ENCODE data around the gene MXI1.
"Not testable (repeated sequence)": the region's sequence is repeated elsewhere in the genome, so short reads cannot be mapped to it uniquely, and the experiment has no call there.

Gene MXI1

DNA sequence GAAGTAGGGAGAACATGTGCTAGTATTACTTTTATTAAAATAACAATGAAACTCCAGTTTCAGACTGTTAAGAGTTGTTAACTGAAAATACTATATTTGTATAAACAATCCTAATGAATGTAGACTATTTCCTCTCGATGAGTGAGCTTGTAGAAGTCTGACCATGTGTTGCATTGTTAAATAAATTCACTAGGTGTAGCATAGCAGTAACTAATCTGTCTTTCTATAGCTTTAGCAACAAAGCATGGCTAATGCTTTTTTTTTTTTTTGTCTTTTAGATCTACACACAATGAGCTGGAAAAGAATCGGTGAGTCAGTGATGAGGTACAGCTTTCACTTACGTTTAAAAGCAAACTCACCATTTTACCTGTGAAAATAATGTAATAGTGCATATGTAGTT is 37.1 kb downstream of the MXI1 start:
- DNase-seq = no peak

DNA sequence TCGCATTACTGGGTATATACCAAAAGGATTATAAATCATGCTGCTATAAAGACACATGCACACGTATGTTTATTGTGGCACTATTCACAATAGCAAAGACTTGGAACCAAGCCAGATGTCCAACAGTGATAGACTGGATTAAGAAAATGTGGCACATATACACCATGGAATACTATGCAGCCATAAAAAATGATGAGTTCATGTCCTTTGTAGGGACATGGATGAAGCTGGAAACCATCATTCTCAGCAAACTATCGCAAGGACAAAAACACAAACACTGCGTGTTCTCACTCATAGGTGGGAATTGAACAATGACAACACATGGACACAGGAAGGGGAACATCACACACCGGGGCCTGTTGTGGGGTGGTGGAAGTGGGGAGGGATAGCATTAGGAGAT is 40.4 kb downstream of the MXI1 start:
- not testable (repeated sequence) for DNase-seq

DNA sequence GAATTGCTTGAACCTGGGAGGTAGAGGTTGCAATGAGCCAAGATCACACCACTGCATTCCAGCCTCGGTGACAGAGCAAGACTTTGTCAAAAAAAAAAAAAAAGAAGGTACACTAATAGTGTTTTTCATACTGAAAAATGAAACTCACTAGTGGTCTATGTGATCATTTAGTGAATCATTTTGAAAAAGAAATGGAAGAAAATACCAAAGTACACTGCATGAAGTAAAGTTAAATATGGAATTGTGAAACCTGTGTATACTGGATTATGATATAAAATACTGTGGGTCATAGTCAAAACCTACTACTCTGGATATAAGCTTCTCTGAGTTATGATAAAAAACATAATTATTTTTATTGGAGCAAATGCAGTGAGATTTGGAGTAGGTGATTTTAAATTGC is 42.1 kb downstream of the MXI1 start:
- not testable (repeated sequence) for DNase-seq

DNA sequence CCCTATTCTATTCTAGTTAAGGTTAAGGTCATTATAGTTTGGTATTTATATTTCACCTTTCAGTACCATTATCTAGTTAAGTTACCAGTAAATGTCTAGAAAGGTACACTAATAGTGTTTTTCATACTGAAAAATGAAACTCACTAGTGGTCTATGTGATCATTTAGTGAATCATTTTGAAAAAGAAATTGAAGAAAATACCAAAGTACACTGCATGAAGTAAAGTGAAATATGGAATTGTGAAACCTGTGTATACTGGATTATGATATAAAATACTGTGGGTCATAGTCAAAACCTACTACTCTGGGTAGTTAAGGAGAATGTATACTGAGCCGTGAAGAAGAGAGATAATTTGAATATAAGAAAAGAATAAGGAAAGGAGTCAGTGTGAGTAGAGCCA is 44.0 kb downstream of the MXI1 start:
- DNase-seq = not testable (repeated sequence)

DNA sequence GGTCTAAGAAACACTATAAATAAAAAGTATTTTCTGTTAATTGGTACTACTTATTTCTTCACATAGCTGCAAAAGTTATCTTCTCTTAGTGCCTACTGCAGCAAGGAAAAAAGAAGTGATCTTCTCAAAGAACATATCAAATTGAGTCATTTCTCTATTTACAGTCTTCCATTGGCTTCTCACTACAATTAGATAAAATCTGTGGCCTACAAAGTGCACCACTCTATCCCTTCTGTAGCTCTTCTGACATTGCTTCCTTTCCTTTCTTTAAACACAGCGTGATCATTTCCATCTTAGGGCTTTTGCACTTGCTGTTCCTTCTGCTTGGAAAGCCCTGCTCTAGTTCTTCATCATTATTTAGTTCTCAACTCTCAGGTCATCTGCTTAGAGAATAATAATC is 44.7 kb downstream of the MXI1 start:
- no peak for DNase-seq

DNA sequence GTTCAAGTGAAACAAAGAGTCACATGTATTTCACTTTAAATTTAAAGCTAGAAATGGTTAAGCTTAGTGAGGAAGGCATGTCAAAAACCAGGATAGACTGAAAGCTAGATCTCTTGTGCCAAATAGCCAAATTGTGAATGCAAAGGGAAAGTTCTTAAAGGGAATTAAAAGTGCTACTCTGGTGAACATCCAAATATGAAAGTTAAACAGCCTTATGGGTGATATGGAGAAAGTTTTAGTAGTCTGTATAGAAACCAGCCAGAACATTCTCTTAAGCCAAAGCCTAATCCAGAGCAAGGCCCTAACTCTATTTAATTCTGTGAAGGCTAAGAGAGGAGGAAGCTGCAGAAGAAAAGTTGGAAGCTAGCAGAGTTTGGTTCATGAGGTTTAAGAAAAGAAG is 47.1 kb downstream of the MXI1 start:
- no peak for DNase-seq

DNA sequence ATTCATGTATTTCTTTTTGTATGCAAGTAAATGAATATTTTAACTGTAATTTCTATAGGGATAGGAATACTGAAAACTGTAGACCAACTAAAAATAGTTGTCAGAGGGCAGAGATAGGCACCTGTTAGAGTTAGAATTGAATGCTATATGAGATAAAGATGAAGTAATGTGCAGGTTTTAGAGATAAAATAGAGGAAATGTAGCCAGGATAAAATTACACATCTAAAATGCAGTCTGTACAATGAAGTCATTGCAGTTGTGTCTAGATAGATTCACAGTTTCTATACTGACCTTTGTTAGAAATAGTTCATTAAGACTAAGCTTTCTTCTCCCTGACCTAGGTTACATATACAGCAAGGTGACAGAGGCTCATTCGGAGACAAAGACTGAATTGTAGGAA is 51.1 kb downstream of the MXI1 start:
- DNase-seq = no peak

DNA sequence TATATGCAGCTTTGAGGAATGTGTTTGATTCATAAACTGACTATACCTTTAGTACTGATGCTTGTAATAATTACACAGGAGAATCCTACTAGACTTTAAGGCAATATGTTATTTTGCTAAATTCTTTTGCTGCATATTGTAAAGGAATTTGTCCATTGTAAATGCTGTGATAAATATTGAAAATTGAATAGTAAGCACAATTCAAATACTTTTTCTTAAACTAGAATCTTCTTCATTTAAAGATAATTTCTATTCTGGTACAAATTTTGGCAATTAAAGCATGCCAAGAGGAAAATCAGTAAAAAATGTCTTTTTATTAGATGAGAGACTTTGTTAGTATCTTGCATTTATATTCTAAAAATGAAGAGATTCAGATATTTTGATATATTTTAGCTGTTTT is 51.9 kb downstream of the MXI1 start:
- no peak for DNase-seq

DNA sequence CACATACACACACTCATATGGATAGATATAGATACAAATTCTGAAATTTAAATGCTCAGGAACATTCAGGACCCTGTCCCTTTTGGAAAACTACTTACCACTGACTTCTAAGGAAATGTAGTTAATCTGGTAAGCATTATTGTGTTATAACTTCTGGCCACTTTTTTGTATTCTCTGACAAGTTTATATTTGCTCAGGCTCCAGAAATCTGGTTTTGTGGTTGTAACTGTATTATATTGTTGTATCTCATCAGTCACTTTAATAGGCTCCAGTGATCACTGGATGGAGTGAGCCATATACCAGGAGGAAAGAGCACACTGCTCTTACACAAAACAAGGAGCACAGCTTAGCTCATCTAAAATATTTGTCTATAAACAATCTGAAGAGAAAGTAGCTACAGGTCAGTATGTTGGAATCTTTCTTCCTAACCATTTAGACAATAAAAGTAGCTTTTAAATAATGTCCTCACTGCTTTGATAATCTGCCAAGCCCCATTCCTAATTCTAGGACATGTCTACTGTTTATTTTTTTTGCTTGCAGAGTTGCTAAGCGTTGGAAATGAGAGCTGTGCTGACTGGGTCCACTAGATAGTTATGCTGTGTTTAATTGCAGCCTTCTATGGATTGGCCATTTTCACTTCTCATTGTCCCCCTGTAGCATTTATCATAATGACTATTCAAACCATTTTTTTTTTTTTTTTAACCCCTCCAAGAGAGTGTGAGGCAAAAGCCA is 53.5 kb downstream of the MXI1 start:
- DNase-seq = no peak

DNA sequence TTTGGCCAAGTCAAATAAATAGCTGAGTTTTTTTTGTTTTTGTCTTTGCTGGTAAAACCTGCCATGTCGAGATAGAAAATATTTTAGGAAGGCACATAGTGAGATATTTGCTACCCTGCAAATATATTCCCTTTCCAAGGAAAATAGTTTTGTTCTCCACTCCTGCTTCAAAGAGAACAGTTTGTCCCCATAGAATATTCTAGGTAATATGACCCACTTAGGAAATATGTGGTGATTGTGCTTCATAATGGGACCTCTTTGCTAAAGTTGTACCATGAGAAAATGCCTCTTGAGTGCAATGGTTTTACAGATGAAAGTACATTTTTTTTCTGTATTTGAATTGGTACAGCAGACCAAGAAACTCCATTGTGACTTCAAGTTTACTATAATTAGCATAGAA is 55.8 kb downstream of the MXI1 start:
- no peak for DNase-seq

DNA sequence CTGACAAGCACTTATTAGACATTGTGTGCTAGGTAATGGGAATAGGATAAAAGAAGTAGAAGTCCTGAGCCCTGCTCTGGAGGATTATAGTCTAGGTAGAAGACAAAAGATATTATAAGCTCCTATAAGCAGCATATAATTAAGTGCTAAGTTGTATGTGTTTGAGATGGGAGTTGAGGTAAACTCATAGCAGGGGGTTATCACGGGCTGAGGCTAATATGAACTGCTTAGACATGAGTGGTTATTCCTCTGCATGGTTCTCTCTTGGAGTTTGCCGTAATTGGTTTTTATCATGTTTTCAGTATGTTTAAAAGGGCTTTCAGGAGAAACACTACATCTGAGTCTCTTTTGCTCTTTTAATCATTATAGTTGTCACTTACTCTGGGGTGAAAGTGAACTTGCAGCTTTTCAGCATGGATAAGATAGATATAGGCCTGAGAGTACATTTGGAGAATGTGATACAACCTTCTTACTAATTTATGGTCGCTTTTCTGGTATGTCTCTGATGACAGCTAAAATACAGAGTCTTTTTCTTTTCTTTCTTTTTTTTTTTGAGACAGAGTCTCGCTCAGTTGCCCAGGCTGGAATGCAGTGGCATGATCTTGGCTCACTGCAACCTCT is 58.3 kb downstream of the MXI1 start:
- DNase-seq = no peak

DNA sequence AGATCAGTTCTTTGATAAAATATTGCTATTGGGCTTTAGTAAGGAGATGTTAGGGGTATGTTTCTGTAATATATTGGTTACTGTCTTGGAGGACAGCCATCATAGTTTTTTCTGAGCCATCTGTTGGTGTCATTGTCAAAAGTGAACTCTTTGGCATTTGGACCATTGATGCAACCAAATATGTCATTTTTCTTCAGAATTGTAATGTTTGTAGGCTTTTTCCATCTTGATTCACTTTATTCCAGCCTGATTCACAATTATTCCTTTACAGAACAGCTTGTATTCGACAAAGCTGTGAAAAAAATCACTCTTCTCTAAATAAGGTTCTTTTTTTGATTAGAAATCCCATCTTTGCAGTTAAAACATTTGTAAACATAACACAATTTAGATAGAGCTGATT is 59.9 kb downstream of the MXI1 start:
- DNase-seq = no peak

DNA sequence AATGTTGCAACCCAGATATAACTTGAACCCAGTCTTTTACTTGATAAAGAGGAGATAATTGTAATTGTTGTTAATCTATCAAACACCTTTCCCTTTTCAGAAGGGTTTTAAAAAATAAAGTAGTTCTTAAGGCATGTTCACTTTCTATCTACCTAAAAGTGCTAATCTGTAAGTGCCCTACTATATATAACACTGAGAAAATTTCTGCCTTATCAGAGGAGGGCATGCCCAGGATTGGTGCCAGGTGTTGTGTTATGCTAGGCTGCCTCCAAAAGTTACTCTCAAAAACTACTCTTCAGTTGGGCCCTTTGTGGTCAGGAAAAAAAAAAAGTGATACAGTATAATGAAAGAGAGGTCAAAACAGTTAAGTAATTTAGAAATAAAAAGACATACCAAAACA is 61.0 kb downstream of the MXI1 start:
- DNase-seq = no peak

DNA sequence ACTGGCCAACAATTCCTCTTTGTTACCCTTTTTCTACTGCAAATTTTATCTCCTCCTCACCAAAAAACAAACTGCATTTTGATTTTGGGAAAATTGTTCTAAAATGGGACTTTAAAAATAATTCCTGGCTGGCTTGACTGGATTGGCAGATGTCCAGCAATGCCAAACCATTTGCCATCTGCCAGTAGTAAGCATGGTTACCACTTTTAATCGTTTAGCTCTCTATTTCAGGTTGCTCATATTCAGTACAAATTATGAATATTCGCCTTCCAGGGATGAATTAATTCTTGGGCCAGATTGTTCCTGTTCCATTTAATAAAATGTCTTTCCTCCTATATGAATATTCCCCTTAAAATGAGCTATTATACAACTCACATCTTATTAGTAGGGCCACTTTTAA is 61.6 kb downstream of the MXI1 start:
- no peak for DNase-seq

DNA sequence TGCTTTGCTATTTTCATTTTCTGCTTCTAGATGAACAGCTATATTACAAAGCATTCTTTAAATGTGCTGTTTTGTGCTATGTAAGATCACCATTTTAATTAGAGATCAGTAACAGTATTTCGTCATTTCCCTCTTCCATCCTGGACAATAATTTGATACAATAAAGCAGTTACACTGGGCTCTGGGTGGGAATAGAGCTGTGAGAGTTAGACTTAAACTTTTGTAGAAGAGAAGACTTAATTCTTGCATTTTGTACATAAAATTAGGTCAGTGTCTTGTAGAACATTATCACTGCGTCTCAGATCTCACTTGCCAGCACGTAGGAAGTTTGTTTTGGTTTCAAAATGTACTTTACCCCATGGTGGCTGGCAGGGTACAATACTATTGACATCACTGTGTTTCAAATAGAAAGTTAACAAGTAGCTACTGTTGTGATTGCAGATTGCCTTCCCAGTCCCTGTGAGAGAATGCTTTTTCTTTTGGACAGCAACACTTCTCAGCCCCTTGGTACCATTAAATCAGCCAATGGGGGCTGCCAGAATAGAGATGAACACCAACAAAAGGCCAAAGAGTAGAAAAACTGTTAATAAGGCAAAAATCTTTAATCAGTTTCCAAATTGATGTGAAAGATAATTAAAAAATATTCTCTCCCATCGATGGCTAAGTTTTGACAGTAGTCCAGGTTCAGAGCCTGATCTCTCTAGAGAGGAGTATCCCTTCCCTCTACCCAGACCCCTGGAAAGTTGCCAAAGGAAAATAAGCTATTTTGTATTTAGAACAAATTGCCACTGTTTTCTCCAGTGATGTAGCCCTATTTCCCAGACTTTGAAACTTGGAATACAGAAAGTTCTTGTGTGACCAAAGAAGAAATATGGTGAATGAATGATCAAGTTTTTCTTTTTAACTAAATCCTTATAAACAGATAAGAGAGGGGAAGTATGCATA is 62.2 kb downstream of the MXI1 start:
- peak; percentile 13 to 21 for DNase-seq

DNA sequence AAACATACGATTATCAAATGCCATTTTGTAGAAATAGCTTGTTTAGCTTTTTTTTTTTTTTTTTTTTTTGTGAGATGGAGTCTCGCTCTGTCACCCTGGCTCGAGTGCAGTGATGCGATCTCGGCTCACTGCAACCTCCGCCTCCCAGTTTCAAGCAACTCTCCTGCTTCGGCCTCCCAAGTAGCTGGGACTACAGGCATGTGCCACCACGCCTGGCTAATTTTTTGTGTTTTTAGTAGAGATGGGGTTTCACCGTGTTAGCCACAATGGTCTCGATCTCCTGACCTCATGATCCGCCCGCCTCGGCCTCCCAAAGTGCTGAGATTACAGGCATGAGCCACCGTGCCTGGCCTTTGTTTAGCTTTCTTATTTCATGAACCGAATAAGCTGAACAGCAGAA is 65.6 kb downstream of the MXI1 start:
- DNase-seq = not testable (repeated sequence)

DNA sequence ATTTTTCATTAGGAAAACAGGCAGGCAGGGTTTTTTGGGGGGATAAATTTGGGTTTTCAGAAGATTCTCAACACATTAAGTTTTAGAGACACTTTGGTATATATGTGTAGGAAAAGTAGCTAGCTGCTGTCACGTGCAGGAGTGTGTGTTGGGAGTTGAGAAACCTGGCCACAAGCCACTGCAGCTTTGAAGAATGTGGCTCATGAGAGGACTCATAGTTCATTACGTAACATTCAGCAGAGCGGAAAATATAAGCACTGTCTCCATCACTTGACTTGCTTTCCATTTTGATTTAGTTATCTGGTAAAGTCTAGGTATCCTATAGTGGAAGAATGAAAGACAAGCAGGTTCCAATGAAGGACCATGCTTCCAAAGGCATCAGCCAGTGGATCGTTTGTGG is 66.1 kb downstream of the MXI1 start:
- DNase-seq = peak; percentile 92 to 93

DNA sequence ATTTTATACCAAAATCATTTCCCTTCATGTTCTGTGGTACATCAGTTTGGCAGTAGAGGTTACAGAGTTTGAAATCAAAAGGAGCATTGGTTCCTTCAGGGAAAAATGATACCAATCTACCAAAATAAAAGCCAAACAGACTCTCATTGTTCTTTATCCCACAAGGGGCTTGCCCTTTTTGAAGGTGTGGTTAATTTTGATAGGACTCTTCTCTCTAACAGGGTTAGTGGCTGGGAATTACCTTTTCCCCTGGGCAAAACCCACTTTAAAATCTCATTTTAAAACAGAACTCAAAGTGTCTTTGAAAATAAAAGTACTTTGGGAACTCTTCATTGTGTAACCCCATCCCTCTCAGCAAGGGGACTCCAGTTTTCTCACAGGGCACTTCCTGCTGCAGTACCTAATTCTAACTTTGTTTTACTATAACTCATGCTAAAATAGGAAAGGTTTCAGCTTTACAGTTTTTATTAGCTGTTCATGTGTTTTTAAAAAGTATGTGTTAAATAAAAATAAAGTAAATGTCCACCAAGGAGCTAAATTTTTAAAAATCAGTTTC is 66.7 kb downstream of the MXI1 start:
- peak; percentile 51 to 68 for DNase-seq

DNA sequence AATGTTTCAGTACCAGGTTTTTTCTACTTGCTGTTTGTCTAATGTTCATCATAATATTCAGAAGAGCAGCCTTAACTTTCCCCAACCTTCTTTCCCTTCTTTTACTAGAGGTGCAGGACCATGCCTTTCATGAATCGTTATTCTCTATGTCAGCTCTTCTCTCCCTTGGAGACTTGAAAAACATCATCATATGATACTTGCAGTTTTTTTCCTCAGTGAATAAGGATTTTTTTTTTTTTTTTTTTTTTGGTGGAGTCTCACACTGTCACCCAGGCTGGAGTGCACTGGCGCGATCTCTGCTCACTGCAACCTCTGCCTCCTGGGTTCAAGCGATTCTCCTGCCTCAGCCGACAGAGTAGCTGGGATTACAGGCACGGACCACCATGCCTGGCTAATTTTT is 67.2 kb downstream of the MXI1 start:
- no peak for DNase-seq

DNA sequence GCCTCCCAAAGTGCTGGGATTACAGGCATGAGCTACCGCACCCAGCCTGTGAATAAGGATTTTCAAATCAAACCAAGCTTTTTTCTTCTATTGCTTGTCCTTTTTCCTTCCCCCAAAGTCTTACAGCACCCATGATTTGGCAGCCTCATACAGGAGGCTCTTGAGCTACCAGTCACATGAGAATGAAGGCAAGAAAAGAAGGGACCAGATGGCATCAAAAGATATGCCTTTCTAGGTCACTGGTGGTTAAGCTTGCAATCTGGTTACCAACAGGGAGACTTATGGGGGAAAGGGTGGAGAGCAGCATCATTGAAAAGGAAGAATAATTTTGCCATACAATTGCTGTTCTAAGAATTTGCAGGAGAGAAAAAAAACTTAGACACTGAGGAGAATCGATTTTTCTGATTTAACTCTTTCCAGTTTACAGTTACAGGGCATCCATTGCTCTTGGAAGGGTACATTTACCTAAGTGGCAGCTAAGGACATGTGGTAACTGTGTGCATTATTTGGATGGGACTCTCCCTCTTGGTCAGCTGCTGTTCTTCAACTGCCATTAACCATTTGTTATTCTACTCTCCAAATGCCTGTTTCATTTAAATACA is 67.8 kb downstream of the MXI1 start:
- DNase-seq = no peak

DNA sequence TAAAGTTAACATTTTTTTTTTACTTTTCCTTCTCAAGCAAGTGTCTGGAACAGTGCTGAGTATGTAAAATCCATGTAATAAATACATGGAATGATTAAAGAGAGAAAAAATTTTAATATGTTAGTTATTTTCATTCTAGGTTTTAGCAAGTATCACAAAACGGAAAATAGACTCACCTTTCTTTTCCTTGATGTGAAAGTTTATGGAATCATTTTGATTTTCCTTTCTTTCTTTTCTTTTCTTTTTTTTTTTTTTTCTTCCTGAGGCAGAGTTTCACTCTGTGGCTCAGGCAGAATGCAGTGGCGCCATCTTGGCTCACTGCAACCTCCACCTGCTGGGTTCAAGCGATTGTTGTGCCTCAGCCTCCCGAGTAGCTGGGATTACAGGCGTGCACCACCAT is 69.2 kb downstream of the MXI1 start:
- DNase-seq = no peak

DNA sequence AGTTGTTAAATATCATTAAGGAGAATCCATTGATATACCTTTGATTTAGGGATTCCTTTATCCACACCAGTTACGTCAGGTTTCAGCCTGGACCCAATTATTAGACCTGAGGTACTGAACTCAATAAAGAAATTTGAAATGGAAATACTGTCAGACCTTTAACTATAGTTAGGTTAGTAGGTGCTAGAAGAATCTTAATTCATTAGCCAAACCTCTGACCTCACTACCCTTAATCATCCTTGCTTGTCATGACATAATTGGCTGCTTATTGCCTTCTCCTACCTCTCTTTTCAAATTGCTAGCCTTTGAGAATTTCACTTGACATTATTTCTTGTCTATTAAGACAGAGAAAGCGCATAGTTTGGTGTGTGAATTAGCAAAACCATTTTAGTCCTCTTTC is 70.2 kb downstream of the MXI1 start:
- no peak for DNase-seq
